Cardiac fibroblast (primary cell): Measurements from ENCODE around the gene TACR1.

Experiments used
- DNase-seq, 2 donors: peaks; one replicate each; pipeline versions ENCODE4 v3.0.0 to v3.0.0-alpha.2; 2010; ENCODE audit warnings: low read depth in 2 of 2
- H3K4me3 ChIP-seq, 2 donors: replicated peaks in 1 of 2; 1 replicate in 1 of 2; 2 replicates in 1 of 2; pipeline ENCODE4 v1.5.1; 2011; ENCODE audit warnings: low read depth in 2 of 2, low read length in 2 of 2, mild to moderate bottlenecking in 2 of 2, moderate library complexity in 1 of 2
- CTCF ChIP-seq: IDR thresholded peaks from one replicate; pipeline ENCODE4 v1.5.1; 2011; ENCODE audit warnings: low read depth, mild to moderate bottlenecking, low read length, inconsistent platforms

TACR1 gene

GRCh38 chr2:75012080-75012479, 187.2 kb downstream of the TACR1 start:
- no peak overlapping the region for H3K4me3 ChIP-seq
- TF ChIP-seq CTCF: no peak
- peak in 1 of 2 donors; percentile 22 for DNase-seq

GRCh38 chr2:75010571-75010970, 188.7 kb downstream of the TACR1 start:
- TF ChIP-seq CTCF: no peak
- DNase-seq: no peak
- no peak overlapping the region for H3K4me3 ChIP-seq

- DNase-seq: no peak
- TF ChIP-seq CTCF: no peak
- no peak overlapping the region for H3K4me3 ChIP-seq
Measured at GRCh38 chr2:75007819-75008218, 191.5 kb downstream of the TACR1 start.

- no peak for DNase-seq
- no peak for TF ChIP-seq CTCF
Measured at GRCh38 chr2:75007061-75007460, 192.3 kb downstream of the TACR1 start.

GRCh38 chr2:75006041-75006440, 193.3 kb downstream of the TACR1 start:
- no peak for TF ChIP-seq CTCF
- no peak for DNase-seq
- H3K4me3 ChIP-seq: no peak overlapping the region

More at GRCh38 chr2:75007061-75007460, 192.3 kb downstream of the TACR1 start:
- H3K4me3 ChIP-seq: no peak overlapping the region

- no peak overlapping the region for H3K4me3 ChIP-seq
- TF ChIP-seq CTCF: no peak
- DNase-seq: peak in 1 of 2 donors; percentile 57
Measured at GRCh38 chr2:75003773-75004172, 195.5 kb downstream of the TACR1 start.

- no peak overlapping the region for H3K4me3 ChIP-seq
- peak in 1 of 2 donors; percentile 59 for DNase-seq
- TF ChIP-seq CTCF: no peak
Measured at GRCh38 chr2:75003276-75003675, 196.0 kb downstream of the TACR1 start.
